GM19438 (cell line): Measurements from ENCODE around the gene FEZF1.

ENCODE experiments used
- ATAC-seq: cut with Tn5 transposase; IDR thresholded peaks from one replicate; pipeline ENCODE4 v1.9.1; 2021; ENCODE audit warnings: low read depth; ENCODE audit not compliant: unreplicated experiment

The FEZF1 gene

DNA sequence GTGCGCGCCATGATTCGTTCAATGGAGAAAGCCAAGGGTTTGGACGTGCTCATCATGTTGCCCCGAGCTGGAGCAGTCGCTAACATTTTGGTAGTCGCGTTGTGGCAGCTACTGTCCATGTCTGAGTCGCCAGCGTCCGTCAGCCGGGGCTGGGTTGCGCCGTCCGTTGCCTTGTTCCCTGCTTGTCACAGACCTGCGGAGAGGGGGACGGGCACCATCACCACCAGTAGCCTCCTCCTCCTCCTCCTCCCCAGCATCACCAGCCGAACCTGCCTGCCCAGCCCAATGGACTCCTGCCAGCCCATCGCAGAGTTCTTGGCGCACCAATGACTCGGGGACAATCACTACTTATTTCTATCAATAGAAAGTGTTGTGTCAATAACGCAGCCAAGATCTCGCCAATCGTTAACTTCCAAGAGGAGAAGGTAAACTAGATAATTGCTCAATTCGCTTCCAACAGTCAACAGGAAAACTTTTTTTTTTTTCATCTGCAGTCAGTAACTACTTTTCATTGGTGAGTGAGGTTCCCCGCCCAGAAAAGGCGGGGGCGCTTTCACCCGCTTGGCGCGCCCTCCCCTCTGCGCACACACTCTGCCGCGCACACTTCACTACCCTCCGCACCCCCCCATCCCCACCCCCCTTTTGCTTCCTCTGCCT is at the start of gene FEZF1:
Gene FEZF1, minus strand, starts transcription at position 432 of the 657 bp plus-strand sequence. Its CDS starts 313 bp downstream, at position 119.
- no peak for ATAC-seq

- no peak for ATAC-seq
These were observed 47.9 kb upstream of the FEZF1 start for GRCh38 chr7:122352454-122352853.

DNA sequence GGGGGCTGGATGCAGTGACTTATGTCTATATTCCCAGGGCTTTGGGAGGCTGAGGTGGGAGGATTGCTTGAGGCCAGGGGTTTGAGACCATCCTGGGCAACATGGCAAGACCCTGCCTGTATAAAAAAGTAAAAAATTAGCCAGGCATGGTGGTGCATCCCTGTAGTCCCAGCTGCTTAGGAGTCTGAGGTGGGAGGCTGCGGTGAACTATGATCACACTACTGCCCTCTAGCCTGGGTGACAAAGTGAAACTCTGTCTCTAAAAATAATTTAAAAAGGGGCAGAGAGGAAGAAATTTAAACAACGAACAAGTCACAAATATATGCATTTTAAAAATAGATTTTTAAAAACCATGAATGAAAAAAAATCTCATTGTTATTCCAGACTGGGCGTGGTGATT is 46.2 kb upstream of the FEZF1 start:
- ATAC-seq = no peak

- no peak for ATAC-seq
These were observed 39.7 kb upstream of the FEZF1 start for GRCh38 chr7:122344303-122344620.

- ATAC-seq = no peak
These were observed 39.2 kb upstream of the FEZF1 start for GRCh38 chr7:122343601-122344302.

- no peak for ATAC-seq
These were observed 35.9 kb upstream of the FEZF1 start for GRCh38 chr7:122340427-122340826.

DNA sequence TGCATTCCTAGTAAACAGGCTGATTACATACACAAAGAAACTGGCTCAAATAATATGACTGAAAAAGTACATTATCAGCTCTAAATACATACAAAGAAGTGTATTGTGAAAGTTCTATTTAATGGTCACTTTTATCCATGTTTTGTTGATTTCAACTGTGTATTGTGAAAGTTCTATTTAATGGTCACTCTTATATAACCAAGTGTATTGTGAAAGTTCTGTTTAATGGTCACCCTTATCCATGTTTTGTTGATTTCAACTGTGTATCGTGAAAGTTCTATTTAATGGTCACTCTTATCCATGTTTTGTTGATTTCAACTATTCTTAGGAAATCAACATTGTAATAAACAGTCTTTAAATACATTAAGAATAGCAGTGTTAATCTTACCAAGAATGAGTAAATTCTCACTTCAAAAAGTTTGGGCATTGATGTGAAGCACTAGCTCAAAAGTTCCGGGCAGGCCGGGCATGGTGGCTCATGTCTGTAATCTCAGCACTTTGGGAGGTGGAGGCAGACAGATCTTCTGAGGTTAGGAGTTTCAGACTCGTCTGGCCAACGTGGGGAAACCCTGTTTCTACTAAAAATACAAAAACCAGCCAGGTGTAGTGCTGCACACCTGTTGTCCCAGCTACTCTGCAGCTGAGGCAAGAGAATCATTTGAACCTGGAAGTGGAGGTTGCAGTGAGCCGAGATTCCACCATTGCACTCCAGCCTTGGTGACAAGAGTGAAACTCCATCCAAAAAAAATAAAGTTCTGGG is 34.8 kb upstream of the FEZF1 start:
- no peak for ATAC-seq

- ATAC-seq = no peak
These were observed 32.5 kb upstream of the FEZF1 start for GRCh38 chr7:122337011-122337410.

GRCh38 chr7:122329145-122329802 is 24.7 kb upstream of the FEZF1 start:
- ATAC-seq = no peak

GRCh38 chr7:122327969-122328368 is 23.4 kb upstream of the FEZF1 start:
- ATAC-seq = no peak

GRCh38 chr7:122316467-122317388 is 12.2 kb upstream of the FEZF1 start:
- no peak for ATAC-seq

GRCh38 chr7:122315507-122316466 is 11.2 kb upstream of the FEZF1 start:
- ATAC-seq = no peak

- no peak for ATAC-seq
These were observed 9.7 kb upstream of the FEZF1 start for GRCh38 chr7:122314284-122314683.

DNA sequence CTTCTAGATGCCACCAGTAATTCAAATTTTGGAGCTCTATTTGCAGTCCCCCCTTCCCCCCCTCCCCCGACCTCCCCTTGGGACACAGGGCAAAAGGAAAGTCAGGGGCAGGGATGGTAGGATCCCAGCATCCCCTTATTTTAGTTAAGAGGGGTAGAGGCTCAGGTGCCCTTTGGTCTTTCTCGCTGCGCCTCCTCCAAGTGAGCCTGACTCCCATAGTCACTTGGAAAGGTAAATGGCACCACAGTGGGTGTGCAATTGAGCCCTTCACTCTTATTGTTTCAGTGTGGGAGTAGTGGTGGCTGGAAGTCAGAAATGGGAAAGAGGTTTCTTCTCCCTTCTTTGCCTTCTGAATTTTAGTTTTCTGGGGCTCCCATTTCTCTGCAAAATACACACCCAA is 8.2 kb upstream of the FEZF1 start:
- no peak for ATAC-seq

- ATAC-seq = no peak
These were observed 7.3 kb upstream of the FEZF1 start for GRCh38 chr7:122311734-122312450.

DNA sequence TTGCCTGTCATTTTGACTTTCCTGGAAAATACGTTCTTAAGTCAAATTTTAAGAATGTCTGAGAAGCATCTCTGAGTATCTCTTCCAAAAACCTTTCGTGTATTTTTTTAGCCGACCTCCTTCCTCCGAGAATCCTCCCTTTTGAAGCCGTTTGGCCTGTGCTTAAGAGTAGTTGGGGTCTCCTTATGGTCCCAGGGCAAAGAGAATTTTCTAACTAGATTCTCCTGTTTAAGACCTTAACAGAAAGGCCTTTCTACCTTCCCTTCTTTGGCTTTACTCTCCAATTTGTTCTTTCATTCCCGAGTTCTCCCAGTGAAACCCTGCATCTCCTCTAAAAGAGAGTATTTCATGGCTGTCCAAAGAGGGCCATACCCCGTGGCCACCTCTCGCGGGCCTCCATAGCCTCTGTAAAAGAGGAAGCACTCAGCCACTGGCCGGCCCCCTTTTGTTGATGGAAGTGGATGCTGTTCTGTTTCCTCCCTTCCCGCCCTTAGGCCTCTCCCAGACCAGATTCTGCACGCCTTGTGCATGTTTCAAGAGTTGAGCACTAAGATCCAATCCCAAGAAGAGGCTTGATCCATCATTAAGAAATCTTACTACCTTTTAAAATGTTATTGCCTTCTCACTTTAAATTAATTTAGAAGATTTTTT is 6.6 kb upstream of the FEZF1 start:
- no peak for ATAC-seq

DNA sequence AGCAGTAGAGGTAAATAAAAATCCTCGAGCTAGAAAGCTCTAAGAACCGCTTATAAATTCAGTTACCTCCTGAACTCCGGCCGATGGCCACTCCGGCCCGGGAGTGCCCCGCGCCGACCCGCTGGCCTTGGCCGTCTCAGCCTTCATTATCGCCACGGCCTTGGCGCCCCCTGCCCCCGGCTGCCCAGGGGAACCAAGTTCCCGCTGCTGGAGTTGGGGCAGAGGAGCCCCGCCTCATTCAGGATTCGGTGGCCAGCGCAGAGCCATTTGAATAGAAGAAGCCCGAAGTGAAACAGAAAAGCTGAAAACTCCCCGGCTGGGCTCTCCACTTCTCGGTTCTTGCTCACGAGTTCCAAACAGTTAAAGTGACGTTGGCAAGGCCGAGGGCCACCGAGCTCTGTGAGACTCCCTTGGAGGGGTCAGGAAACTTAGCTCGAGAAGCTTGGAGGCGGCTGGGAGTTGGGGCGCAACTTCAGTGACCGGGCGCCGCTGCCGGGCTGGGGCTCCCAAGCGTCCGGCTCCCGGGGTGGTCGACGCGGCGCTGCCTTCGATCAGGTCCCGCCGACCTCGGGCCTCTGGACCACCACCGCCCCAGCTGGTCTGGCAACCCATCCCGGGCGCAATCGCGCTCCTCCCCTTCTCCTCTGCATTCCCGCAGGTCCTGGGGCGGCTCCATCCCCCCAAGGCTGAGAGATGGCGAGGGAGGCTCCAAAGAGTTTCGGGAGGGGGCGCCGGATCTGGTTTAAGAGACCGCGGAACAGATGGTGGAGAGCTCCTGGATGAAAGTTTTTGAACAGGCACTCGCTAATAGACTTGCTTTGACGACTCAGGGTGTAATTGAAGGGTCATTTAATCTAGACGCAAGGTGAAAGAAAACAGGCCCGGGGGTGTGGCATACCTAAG is 5.8 kb upstream of the FEZF1 start:
- ATAC-seq = no peak
